Gastroesophageal sphincter (tissue), 4 donors: Measurements from ENCODE around the gene TPGS1. TPM values are rescaled to one million over a fixed set of nuclear protein-coding genes. Genes with fewer than 3 reads are reported as not detected.

Experiments
- ATAC-seq: fragments of 150-250 bp; one replicate; pipeline ENCODE4 v1.9.1; 2016; ENCODE audit warnings: mild to moderate bottlenecking, moderate library complexity
- H3K27ac ChIP-seq, 4 donors: fragments of 200-600 bp; sonication (generic) in 3 of 4; 1 replicate in 3 of 4; 2 replicates in 1 of 4; pipeline ENCODE4 v1.5.1; 2016 to 2019
- H3K27me3 ChIP-seq: fragments of 200-600 bp; sonication (generic); one replicate; pipeline ENCODE4 v1.5.1; 2019
- H3K36me3 ChIP-seq, 2 donors: fragments of 200-600 bp; sonication (generic); one replicate each; pipeline ENCODE4 v1.5.1; 2019; ENCODE audit warnings: control low read depth in 1 of 2
- H3K4me1 ChIP-seq, 3 donors: fragments of 200-600 bp; sonication (generic); 1 replicate in 2 of 3; 2 replicates in 1 of 3; pipeline ENCODE4 v1.5.1; 2016 to 2019; ENCODE audit warnings: control low read depth in 2 of 3
- H3K4me3 ChIP-seq, 2 donors: fragments of 200-600 bp; sonication (generic); one replicate each; pipeline ENCODE4 v1.5.1; 2019; ENCODE audit warnings: mild to moderate bottlenecking in 1 of 2, moderate library complexity in 1 of 2
- H3K9me3 ChIP-seq, 3 donors: fragments of 200-600 bp; sonication (generic); one replicate each; pipeline ENCODE4 v1.5.1; 2017 to 2019; ENCODE audit warnings: control low read depth in 2 of 3
- EP300 ChIP-seq: sonication (generic); formaldehyde crosslinking; IDR thresholded peaks from one replicate; pipeline ENCODE4 v1.6.1; 2017; ENCODE audit warnings: antibody characterized with exemption, mild to moderate bottlenecking
- POLR2A ChIP-seq, 2 donors: fragments of 450-650 bp; IDR thresholded peaks; one replicate each; pipeline ENCODE4 v1.6.1; 2017; ENCODE audit warnings: antibody characterized with exemption in 2 of 2, mild to moderate bottlenecking in 2 of 2, moderate library complexity in 1 of 2
- POLR2AphosphoS5 ChIP-seq: sonication (generic); formaldehyde crosslinking; IDR thresholded peaks from one replicate; pipeline ENCODE4 v1.6.1; 2017; ENCODE audit warnings: antibody characterized with exemption
- WGBS, 2 donors: methylation state at CpG; one replicate each; pipeline ENCODE4 v1.1.5; 2018; ENCODE audit warnings: low coverage in 1 of 2; 5-methylcytosine and 5-hydroxymethylcytosine counted together
- total RNA-seq, 4 donors: library from RNA; depleted of rRNA; stranded (reverse); fragments of >200 nt; gene quantifications; one replicate each; pipeline ENCODE4 v1.1.0, GENCODE V29; 2016
- TF ChIP-seq, protein P1 (sequence below), 4 experiments: fragments of 200-600 bp in 2 of 4; fragments of 450-650 bp in 2 of 4; sonication (generic) in 1 of 4; IDR thresholded peaks; one replicate each; pipeline ENCODE4 v1.5.1; 2017 to 2019; ENCODE audit warnings: antibody characterized with exemption in 4 of 4, mild to moderate bottlenecking in 2 of 4, moderate library complexity in 2 of 4

The TPGS1 gene
- total RNA-seq, 4 donors from 2014 or later = 50.3 to 83.9 (median 69.7) TPM

- H3K27ac ChIP-seq = no peak overlapping the region
- no peaks in the 10 kb centered on the region for H3K27me3 ChIP-seq
- H3K4me3 ChIP-seq = no peak overlapping the region
- TF ChIP-seq EP300 = no peak
- TF ChIP-seq, protein P1, sequence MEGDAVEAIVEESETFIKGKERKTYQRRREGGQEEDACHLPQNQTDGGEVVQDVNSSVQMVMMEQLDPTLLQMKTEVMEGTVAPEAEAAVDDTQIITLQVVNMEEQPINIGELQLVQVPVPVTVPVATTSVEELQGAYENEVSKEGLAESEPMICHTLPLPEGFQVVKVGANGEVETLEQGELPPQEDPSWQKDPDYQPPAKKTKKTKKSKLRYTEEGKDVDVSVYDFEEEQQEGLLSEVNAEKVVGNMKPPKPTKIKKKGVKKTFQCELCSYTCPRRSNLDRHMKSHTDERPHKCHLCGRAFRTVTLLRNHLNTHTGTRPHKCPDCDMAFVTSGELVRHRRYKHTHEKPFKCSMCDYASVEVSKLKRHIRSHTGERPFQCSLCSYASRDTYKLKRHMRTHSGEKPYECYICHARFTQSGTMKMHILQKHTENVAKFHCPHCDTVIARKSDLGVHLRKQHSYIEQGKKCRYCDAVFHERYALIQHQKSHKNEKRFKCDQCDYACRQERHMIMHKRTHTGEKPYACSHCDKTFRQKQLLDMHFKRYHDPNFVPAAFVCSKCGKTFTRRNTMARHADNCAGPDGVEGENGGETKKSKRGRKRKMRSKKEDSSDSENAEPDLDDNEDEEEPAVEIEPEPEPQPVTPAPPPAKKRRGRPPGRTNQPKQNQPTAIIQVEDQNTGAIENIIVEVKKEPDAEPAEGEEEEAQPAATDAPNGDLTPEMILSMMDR (IDR thresholded peaks at IDR 0.05) = no peak
- no peak for TF ChIP-seq POLR2AphosphoS5
- TF ChIP-seq POLR2A (IDR thresholded peaks at IDR 0.05) = no peak
- H3K36me3 ChIP-seq = no peaks in the 10 kb centered on the region
- H3K9me3 ChIP-seq = no peaks in the 10 kb centered on the region
- no peak for ATAC-seq
- 82% methylated on average over 2 to 4 of the region's 12 CpGs for WGBS, 2 donors
- peaks cover 0 to 9% (median 7%) of the 10 kb centered on the region in 3 donors for H3K4me1 ChIP-seq
These were observed 52.8 kb downstream of the TPGS1 start for GRCh38 chr19:560121-560520.

DNA sequence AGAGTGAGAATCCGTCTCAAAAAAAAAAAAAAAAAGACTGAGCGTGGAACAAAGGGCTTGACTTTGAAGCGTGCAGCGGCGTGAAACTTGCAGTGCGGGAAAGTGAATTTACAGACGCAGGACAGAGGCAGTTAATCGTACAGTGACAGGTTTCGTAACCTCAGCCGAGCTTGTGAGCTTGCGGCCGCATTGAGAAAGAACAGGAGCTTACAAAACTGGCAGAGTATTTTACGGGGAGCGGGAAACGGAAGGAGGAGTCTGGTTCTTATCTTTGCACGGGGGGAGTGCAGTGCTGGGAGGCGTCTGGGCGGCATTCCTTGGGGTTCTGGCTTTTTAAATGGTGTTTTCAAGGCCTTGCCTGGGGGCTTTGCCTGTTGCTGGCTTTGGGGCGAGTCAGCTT is 59.1 kb downstream of the TPGS1 start:
- H3K27ac ChIP-seq = peak overlapping the region in 1 of 4 donors; percentile 50
- no peaks in the 10 kb centered on the region for H3K9me3 ChIP-seq
- TF ChIP-seq POLR2AphosphoS5 = peak; percentile 73
- TF ChIP-seq, protein P1 (IDR thresholded peaks at IDR 0.05) = no peak
- H3K27me3 ChIP-seq = no peaks in the 10 kb centered on the region
- ATAC-seq = peak; percentile 82
- H3K4me1 ChIP-seq = peaks cover 0 to 7% (median 4%) of the 10 kb centered on the region in 3 donors
- no peak overlapping the region for H3K4me3 ChIP-seq
- no peaks in the 10 kb centered on the region for H3K36me3 ChIP-seq
- WGBS, 2 donors = 27 to 37% methylated on average over 10 to 17 of the region's 19 CpGs

DNA sequence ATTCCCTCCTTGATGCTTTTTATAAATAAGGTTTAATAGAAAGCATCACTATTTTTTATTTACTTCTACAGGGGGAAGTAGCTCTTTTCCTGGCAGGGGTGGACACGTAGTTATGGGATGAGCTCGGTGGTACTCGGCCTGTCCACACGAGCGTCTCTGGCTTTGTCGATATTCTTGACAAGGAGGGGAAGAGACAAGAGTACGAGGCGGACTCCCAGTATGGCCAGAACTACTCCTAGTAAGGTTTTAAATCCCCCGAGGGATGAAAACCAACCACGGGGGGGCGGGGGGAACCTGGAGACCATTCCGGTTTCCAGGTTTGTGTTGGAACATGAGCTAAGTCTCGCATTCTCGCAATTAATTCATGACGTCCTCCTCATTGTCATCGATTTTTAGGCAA is 59.5 kb downstream of the TPGS1 start:
- Histone ChIP-seq H3K9me3 (no peaks in the 10 kb centered on the region), H3K27ac (peak overlapping the region in 1 of 4 donors; percentile 50), H3K4me1 (peaks cover 0 to 12% (median 4%) of the 10 kb centered on the region in 3 donors), H3K27me3 (no peaks in the 10 kb centered on the region), H3K4me3 (no peak overlapping the region), H3K36me3 (no peaks in the 10 kb centered on the region)
- TF ChIP-seq POLR2AphosphoS5 (no peak), POLR2A (IDR thresholded peaks at IDR 0.05) (no peak), EP300 (no peak)
- TF ChIP-seq, protein P1 (IDR thresholded peaks at IDR 0.05) = no peak
- ATAC-seq = no peak
- WGBS, 2 donors = 60% methylated on average over 9 of the region's 16 CpGs; no CpG with 5 or more reads in 1 of the 2 donors

DNA sequence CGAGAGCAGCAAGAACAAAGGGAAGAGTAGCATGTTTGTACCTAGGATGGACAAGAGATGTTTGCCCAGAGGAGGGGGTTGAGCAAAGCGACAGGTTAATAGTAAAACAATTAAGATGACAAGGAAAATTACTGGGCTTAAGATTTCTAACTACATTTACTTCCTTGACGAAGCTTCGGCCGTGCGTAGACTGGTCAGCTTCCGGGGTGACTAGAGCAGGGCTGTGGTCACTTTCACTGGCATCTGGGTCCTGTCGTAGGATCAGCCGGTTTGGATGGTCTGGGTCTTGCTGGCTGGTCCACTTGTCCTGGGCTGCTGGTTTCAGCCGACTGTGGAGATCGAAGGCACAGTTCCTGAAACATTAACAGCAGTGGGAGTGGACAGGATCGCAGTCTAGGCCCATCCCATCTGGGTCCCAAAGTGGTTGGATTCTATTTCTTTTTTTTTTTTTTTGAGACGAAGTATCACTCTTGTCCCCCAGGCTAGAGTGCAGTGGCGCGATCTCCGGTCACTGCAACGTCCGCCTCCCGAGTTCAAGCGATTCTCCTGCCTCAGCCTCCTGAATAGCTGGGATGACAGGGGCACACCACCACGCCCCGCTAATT is 60.1 kb downstream of the TPGS1 start:
- H3K36me3 ChIP-seq = no peaks in the 10 kb centered on the region
- ATAC-seq = no peak
- H3K4me3 ChIP-seq = no peak overlapping the region
- no peak overlapping the region for H3K27ac ChIP-seq
- 90 to 95% methylated on average over 8 to 14 of the region's 22 CpGs for WGBS, 2 donors
- TF ChIP-seq, protein P1 (IDR thresholded peaks at IDR 0.05) = no peak
- no peak for TF ChIP-seq POLR2A (IDR thresholded peaks at IDR 0.05)
- no peak for TF ChIP-seq POLR2AphosphoS5
- TF ChIP-seq EP300 = no peak
- H3K27me3 ChIP-seq = no peaks in the 10 kb centered on the region
- H3K9me3 ChIP-seq = no peaks in the 10 kb centered on the region
- peaks cover 0 to 12% (median 4%) of the 10 kb centered on the region in 3 donors for H3K4me1 ChIP-seq

Other genes starting within 250 kb of the TPGS1 start
- 10 to 100 TPM in 1 of 4 donors, 1 to 10 TPM in 3; 2.3 to 26.4 (median 3.7) TPM for gene PLPP2, start 216.1 kb upstream of the TPGS1 start, total RNA-seq
- 10 to 100 TPM in 3 of 4 donors, 1 to 10 TPM in 1; 8.3 to 24.0 (median 20.1) TPM for gene MIER2, start 162.7 kb upstream of the TPGS1 start, total RNA-seq
- gene C2CD4C, start 98.3 kb upstream of the TPGS1 start, total RNA-seq = 1 to 10 TPM in 1 of 4 donors, under 1 TPM in 2, not detected in 1; 0.19 to 2.7 (median 0.67) TPM
- 10 to 100 TPM; 14.7 to 24.6 (median 20.4) TPM for gene SHC2, start 46.5 kb upstream of the TPGS1 start, total RNA-seq
- gene MADCAM1, start 11.0 kb upstream of the TPGS1 start, total RNA-seq = under 1 TPM in 3 of 4 donors, not detected in 1; 0.20 to 0.46 (median 0.40) TPM
- 10 to 100 TPM; 43.2 to 86.9 (median 70.2) TPM for gene CDC34, start 24.3 kb downstream of the TPGS1 start, total RNA-seq
- gene GZMM, start 36.6 kb downstream of the TPGS1 start, total RNA-seq = 1 to 10 TPM in 1 of 4 donors, under 1 TPM in 1, not detected in 2; 0.62 to 1.8 TPM
- 100 to 1,000 TPM; 347 to 450 (median 384) TPM for gene BSG, start 65.1 kb downstream of the TPGS1 start, total RNA-seq
- gene HCN2, start 82.4 kb downstream of the TPGS1 start, total RNA-seq = under 1 TPM; 0.12 to 0.27 (median 0.21) TPM
- 10 to 100 TPM; 22.1 to 39.5 (median 28.1) TPM for gene POLRMT, start 126.0 kb downstream of the TPGS1 start, total RNA-seq
- 1 to 10 TPM in 3 of 4 donors, under 1 TPM in 1; 0.67 to 4.7 (median 1.2) TPM for gene FGF22, start 132.4 kb downstream of the TPGS1 start, total RNA-seq
- 10 to 100 TPM; 47.7 to 57.9 (median 52.0) TPM for gene RNF126, start 155.7 kb downstream of the TPGS1 start, total RNA-seq
- gene FSTL3, start 168.9 kb downstream of the TPGS1 start, total RNA-seq = 100 to 1,000 TPM; 105 to 200 (median 133) TPM
- not detected for gene PRSS57, start 188.0 kb downstream of the TPGS1 start, total RNA-seq
- 100 to 1,000 TPM in 1 of 4 donors, 10 to 100 TPM in 3; 21.5 to 111 (median 53.0) TPM for gene PALM, start 201.4 kb downstream of the TPGS1 start, total RNA-seq
- gene MISP, start 243.6 kb downstream of the TPGS1 start, total RNA-seq = under 1 TPM in 1 of 4 donors, not detected in 3; 0.52 TPM